Right atrium auricular region (tissue), 2 donors: ENCODE results near the gene ANKH. TPM values are rescaled to one million over a fixed set of nuclear protein-coding genes. Genes with fewer than 3 reads are reported as not detected.

Source experiments
- DNase-seq: peaks from one replicate; pipeline ENCODE4 v3.0.0-alpha.2; 2019; ENCODE audit warnings: low spot score
- H3K27ac ChIP-seq, 2 donors: fragments of 200-600 bp; sonication (generic); 1 replicate in 1 of 2; 2 replicates in 1 of 2; pipeline ENCODE4 v1.5.1; 2016 to 2019
- H3K27me3 ChIP-seq, 2 donors: fragments of 200-600 bp; sonication (generic); one replicate each; pipeline versions ENCODE4 v1.5.1 to v1.6.0; 2017 to 2019
- H3K36me3 ChIP-seq: fragments of 200-600 bp; sonication (generic); one replicate; pipeline ENCODE4 v1.5.1; 2016
- H3K4me1 ChIP-seq, 2 donors: fragments of 200-600 bp; sonication (generic); one replicate each; pipeline versions ENCODE4 v1.5.1 to v1.6.0; 2017 to 2019
- H3K4me3 ChIP-seq, 2 donors: fragments of 200-600 bp; sonication (generic); 1 replicate in 1 of 2; 2 replicates in 1 of 2; pipeline ENCODE4 v1.5.1; 2017 to 2019; ENCODE audit warnings: mild to moderate bottlenecking in 1 of 2, moderate library complexity in 1 of 2
- H3K9me3 ChIP-seq, 2 donors: fragments of 200-600 bp; sonication (generic); one replicate each; pipeline ENCODE4 v1.5.1; 2019
- total RNA-seq, 2 donors: library from RNA; depleted of rRNA; stranded (reverse); fragments of >200 nt; gene quantifications; one replicate each; pipeline ENCODE4 v1.1.0, GENCODE V29; 2016
- TF ChIP-seq, protein P1 (sequence below), 2 donors: fragments of 200-600 bp; sonication (generic); IDR thresholded peaks; one replicate each; pipeline ENCODE4 v1.5.1; 2019; ENCODE audit warnings: antibody characterized with exemption in 2 of 2

The ANKH gene
- total RNA-seq, 2 donors from 2014 or later = 52.3 to 80.4 TPM

DNA sequence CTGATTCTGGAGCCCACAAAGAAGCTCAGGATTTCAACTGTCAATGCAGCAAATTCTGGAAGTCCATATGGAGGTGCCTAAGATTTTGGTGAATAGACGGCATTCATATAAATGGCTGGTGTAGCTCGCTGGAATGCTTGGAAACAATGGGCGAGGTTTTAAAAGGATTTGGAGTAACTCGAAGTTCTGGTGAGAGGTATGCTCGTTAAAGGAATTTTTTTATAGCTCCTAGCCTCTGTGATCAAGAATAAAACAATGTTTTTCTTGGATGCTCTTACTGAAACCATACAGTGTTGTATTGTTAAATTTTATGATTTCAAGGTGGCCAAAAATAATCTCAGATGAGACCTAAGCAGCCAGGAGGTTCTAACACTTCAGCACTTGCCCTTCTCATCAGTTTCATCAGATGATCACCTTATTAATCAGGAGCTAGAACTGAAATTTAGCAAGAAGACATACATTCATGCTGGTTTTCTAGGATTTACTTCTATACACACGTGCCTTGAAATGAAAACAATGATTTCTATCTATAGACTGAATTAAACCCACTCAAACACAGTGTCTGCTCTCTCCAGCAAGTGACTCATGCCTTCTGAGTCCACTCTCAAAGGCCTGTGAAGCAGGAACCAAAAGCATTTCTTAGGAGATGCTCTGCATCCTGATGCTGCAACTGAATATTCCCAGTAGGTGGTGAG is 127.8 kb downstream of the ANKH start:
- Histone ChIP-seq H3K9me3 (no peaks in the 10 kb centered on the region), H3K27me3 (no peaks in the 10 kb centered on the region), H3K36me3 (peaks cover 44% of the 10 kb centered on the region), H3K27ac (peak overlapping the region in 1 of 2 donors; percentile 59), H3K4me1 (peaks cover 0 to 45% of the 10 kb centered on the region in 2 donors), H3K4me3 (no peak overlapping the region)
- TF ChIP-seq, protein P1, sequence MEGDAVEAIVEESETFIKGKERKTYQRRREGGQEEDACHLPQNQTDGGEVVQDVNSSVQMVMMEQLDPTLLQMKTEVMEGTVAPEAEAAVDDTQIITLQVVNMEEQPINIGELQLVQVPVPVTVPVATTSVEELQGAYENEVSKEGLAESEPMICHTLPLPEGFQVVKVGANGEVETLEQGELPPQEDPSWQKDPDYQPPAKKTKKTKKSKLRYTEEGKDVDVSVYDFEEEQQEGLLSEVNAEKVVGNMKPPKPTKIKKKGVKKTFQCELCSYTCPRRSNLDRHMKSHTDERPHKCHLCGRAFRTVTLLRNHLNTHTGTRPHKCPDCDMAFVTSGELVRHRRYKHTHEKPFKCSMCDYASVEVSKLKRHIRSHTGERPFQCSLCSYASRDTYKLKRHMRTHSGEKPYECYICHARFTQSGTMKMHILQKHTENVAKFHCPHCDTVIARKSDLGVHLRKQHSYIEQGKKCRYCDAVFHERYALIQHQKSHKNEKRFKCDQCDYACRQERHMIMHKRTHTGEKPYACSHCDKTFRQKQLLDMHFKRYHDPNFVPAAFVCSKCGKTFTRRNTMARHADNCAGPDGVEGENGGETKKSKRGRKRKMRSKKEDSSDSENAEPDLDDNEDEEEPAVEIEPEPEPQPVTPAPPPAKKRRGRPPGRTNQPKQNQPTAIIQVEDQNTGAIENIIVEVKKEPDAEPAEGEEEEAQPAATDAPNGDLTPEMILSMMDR (IDR thresholded peaks at IDR 0.05) = no peak
- no peak for DNase-seq

DNA sequence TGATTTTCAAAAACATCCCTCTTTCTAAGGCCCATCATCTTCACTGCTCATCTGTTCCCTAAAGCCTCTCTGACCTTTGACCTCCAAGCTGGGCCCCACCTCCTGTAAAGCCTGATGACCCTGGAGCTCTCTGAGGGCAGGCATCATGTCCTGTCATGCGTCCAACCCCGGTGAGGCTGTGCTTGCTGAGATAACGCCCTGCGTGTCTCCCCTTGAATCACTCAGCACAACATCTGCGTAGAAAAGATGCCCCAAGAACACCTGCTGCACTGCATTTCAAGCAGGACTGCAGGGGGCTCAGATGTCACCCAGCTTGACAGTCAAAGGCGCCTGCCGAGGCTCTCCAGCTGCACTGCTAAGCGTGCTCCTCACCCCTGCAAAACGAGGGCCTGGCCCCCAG is 129.1 kb downstream of the ANKH start:
- Histone ChIP-seq H3K27ac (peak overlapping the region in 1 of 2 donors; percentile 17), H3K9me3 (no peaks in the 10 kb centered on the region), H3K4me1 (peaks cover 0 to 54% of the 10 kb centered on the region in 2 donors), H3K36me3 (peaks cover 32% of the 10 kb centered on the region), H3K4me3 (no peak overlapping the region), H3K27me3 (no peaks in the 10 kb centered on the region)
- TF ChIP-seq, protein P1 (IDR thresholded peaks at IDR 0.05) = no peak
- no peak for DNase-seq

DNA sequence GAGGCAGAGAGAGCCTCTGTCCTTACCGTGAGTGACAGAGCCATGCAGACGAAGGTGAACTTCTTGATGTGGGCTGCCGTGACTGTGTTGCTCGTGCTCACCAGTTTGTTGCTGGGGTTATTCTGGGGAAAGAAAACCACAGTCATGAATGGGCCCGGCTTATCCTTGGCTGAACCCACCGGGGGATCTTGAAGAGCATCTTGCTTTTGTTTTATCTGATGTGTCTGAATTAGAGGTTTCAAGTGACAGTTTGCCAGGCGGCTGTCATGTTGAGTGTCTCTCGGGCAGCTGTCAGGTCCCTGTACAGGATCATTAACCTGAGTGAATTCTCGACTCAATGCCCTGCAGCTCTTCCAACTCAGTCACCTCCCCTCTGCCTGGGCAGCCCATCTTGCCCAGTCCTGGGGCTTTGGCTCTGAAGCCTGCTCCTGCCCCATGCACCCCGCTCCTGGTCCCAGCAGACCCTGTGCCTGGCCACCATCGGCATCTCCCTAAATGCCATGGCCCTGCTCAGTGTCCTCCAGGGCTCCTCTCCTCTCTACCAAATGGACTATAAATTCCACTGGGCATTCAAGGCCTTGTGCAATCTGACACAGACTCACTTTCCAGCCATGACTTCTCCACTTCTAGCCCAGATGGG is 129.7 kb downstream of the ANKH start:
- no peak for DNase-seq
- Histone ChIP-seq H3K4me3 (no peak overlapping the region), H3K27ac (peak overlapping the region in 1 of 2 donors; percentile 17), H3K4me1 (peaks cover 0 to 59% of the 10 kb centered on the region in 2 donors), H3K27me3 (no peaks in the 10 kb centered on the region), H3K9me3 (no peaks in the 10 kb centered on the region), H3K36me3 (peaks cover 26% of the 10 kb centered on the region)
- TF ChIP-seq, protein P1 (IDR thresholded peaks at IDR 0.05) = no peak

DNA sequence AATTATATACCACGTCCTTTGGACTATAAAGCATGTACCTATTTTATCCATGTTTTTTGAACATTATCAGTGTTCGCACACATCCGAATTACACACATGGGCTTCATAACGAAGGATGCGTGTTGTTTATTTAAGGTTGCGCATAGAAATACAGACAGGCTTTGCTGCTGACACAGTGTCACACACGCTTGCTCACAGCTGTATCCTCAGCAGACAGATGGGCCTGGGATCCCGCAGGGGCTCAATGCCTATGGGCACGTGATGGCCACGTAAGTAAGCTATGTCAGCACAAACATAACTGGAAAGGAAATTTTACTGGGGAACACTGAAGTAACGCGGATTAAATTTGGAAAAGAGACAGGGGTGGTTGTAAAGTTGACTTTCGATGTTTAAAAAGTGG is 130.4 kb downstream of the ANKH start:
- H3K36me3 ChIP-seq = peaks cover 18% of the 10 kb centered on the region
- H3K4me3 ChIP-seq = no peak overlapping the region
- H3K4me1 ChIP-seq = peaks cover 0 to 67% of the 10 kb centered on the region in 2 donors
- no peaks in the 10 kb centered on the region for H3K9me3 ChIP-seq
- DNase-seq = no peak
- TF ChIP-seq, protein P1 (IDR thresholded peaks at IDR 0.05) = no peak
- H3K27me3 ChIP-seq = no peaks in the 10 kb centered on the region
- no peak overlapping the region for H3K27ac ChIP-seq

DNA sequence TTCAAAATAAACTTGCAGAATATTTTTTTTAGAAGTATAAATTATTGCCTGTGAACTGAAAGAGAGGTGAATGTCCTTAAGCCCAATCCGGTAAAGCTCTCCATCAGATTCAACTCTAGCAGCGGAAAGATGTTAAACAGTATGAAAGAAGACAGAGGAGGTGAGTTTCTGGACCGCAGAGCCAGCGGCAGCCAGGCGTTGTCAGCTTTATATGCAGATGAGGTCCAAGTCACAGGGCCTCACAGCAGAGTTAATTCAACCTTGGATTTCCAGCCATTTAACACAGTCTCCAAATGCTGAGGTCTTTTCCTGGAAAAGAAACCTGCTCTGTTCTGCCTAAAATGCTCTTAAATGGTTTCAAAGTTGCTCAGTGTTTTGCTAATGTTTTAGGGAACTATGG is 131.6 kb downstream of the ANKH start:
- TF ChIP-seq, protein P1 (IDR thresholded peaks at IDR 0.05) = no peak
- H3K4me1 ChIP-seq = peaks cover 0 to 71% of the 10 kb centered on the region in 2 donors
- DNase-seq = no peak
- H3K36me3 ChIP-seq = peaks cover 18% of the 10 kb centered on the region
- no peaks in the 10 kb centered on the region for H3K9me3 ChIP-seq
- peak overlapping the region in 1 of 2 donors; percentile 41 for H3K27ac ChIP-seq
- H3K27me3 ChIP-seq = no peaks in the 10 kb centered on the region
- no peak overlapping the region for H3K4me3 ChIP-seq
